Glomerular visceral epithelial cell (primary cell): Measurements from ENCODE around the gene PPP1R9B.
A peak's percentile ranks its signal among the peaks of the same experiment; 100 is the strongest.

ENCODE experiments used
- DNase-seq: peaks from one replicate; pipeline ENCODE4 v3.0.0-alpha.2; 2016; ENCODE audit errors: extremely low spot score

PPP1R9B gene

GRCh38 chr17:50143461-50144176, 6.9 kb downstream of the PPP1R9B start:
- no peak for DNase-seq

- DNase-seq, result no peak
Measured at GRCh38 chr17:50141745-50142110, 8.7 kb downstream of the PPP1R9B start.

DNA sequence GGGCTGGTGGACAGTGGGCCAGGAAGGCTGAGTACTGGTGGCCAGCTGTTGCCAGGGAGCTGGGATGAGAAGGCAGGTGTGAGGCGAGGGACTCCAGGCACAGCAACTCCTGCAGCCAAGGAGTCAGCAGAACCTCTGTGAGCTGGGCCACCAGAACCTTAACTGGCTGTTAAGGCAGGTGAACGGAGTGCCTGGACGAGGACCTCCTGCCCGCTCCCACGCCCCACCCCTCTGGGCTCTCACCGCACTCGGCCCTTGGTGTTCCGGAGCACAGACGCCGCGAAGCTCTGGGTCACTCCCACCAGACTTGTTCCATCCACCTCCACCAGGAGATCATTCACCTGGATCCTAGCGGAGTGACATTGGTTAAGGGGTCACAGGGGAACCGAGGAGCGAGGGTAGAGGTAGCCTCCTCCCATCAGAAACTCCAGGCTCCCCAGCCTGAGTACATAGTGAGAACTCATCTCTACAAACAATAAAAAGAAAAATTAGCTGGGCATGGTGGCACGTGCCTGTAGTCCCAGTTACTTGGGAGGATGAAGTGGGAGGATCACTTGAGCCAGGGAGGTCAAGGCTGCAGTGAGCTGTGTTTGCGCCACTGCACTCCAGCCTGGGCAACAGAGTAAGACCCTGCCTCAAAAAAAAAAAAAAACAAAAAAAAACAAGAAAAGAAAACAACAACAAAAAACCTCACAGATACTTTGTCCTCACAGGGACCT, 9.3 kb downstream of the PPP1R9B start:
- no peak for DNase-seq

- DNase-seq, result peak; percentile 70
Measured at GRCh38 chr17:50139950-50140885, 10.3 kb downstream of the PPP1R9B start.

GRCh38 chr17:50139185-50139783, 11.2 kb downstream of the PPP1R9B start:
- DNase-seq, result no peak

GRCh38 chr17:50137042-50137441, 13.4 kb downstream of the PPP1R9B start:
- no peak for DNase-seq

- no peak for DNase-seq
Measured at GRCh38 chr17:50136096-50136687, 14.3 kb downstream of the PPP1R9B start.

DNA sequence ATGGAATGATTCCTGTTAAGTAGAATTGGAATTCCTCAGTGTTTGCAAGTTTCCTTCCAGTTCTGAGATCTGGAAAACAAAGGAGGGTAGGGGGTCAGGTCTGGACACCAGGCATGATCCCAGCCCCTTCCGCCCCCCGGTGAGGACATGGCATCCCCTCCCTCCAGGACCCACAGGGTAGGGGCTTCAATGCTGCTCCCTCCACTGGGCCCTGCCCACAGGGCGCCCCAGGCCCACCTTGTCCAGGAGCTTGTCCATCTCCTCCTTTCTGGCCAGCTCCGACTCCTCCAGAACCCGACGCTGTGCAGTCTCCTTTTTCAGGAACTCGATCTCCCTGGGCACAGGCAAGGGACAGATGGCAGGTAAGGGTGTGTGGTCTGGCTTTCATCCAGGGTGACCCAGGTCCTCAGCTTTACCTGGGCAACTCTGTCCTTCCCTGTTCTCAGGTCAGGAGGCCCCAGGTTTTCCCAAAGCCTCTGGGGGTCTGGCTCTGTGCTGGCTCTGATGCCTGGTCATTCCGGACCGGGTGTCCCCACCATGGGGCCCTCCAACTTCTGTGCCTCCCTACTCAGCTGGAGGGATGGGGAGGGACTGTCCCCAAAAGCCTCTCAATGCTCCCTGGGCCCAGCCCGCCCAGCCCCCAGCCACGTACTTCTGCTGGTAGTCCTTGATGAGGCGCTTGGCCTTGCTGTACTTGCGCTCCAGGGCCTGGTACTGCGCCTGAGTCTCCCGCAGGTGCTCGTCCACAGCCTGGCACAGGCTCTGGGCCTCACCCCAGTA, 15.0 kb downstream of the PPP1R9B start:
- no peak for DNase-seq

GRCh38 chr17:50134206-50135110, 16.0 kb downstream of the PPP1R9B start:
- DNase-seq, result no peak

DNA sequence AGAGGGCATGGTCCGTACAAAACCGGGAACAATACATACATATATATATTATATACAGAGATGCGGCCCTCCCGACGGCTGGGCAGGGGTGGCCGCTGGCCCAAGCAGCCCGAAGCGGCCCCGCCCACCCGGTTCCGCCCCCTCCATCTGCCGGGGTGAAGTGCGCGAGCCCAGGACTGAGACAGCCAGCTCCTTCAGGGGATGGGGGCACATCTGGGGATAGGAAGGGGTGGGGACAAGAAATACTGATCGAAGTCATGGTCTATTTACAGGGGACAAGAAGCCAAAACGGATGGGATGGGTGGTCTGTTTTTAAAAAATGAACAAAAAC, 16.7 kb downstream of the PPP1R9B start:
- no peak for DNase-seq

GRCh38 chr17:50133028-50133768, 17.3 kb downstream of the PPP1R9B start:
- DNase-seq, result peak; percentile 54

GRCh38 chr17:50132104-50132794, 18.2 kb downstream of the PPP1R9B start:
- DNase-seq, result no peak

- DNase-seq, result no peak
Measured at GRCh38 chr17:50130559-50131305, 19.7 kb downstream of the PPP1R9B start.

GRCh38 chr17:50129728-50130558, 20.5 kb downstream of the PPP1R9B start, which contains the start of gene SAMD14:
Gene SAMD14, minus strand, starts transcription at chr17:50130160. Its CDS starts 5,201 bp downstream, at chr17:50124959.
- DNase-seq, result peak; percentile 62

DNA sequence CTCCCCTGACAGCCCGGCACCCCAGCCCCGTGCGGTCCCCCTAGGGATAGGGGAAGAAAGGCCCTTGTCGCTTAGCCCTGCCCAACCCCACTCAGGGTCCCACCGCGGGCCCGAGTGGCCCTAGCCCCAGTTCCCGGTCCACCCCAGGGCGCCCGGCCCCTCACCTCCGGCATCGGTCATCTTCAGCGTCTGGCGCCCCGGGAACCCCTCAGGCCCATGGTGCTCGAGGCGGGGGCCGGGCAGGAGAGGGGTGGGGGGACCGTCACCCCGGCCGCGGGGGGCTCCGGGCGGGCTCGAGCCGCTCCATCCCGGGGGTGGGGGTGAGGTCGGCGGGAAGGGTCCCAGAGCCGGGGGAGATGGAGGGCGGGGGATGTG, 21.1 kb downstream of the PPP1R9B start:
- no peak for DNase-seq

DNA sequence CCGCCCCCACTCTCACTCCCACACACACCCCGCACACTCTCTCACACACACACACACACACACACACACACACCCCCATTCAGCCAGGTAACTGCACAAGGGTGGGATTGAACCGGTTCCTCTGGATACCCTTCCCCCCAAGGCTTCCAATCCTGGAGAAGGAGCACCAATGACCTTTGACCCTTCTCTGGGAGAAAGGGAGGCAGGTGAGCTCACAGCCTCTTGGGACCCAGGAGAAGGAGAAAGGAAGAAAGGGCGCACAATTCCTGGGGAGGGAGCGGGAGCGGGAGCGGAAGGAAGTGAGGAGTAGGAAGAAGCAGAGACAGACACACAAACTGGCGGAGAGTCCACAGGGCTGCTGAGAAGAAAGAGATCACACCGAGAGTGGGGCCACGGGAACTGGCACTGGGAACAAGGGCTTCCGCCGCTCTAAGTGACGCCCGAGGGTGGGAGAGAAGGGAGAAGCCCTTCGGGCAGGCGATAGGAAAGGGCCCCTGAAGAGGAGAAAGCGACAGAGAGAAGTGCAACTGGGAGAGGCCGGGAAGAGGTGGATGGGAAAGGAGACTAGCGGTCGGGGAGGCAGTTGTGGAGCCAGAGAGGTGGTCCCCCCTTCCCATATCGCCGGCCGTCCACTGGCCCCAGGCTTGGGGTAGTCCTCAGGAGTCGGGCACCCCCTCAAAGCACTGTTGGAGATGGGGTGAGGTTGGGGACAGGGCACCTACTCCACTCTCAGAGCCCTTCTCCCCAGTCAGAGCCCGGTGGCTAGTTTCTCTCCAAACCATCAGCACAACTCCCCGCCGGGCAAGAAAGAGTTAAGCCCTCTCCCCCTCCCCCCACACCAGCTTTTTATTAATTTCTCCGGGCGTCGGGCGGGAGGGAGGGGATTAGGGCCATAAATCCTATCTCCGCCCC, 21.8 kb downstream of the PPP1R9B start:
- DNase-seq, result no peak
